Stomach (tissue), 4 donors: ENCODE measurements around the gene M1AP.

Experiments
- CTCF ChIP-seq, 7 experiments: fragments of 450-650 bp in 4 of 7; fragments of 200-600 bp in 3 of 7; sonication (generic) in 3 of 7; IDR thresholded peaks; one replicate each; pipeline ENCODE4 v1.5.1; 2016 to 2019; ENCODE audit warnings: antibody characterized with exemption in 7 of 7, control low read depth in 2 of 7, mild to moderate bottlenecking in 1 of 7
- POLR2A ChIP-seq, 4 donors: fragments of 450-650 bp; IDR thresholded peaks; one replicate each; pipeline ENCODE4 v1.6.1; 2016; ENCODE audit warnings: antibody characterized with exemption in 4 of 4, control low read depth in 2 of 4, mild to moderate bottlenecking in 1 of 4, moderate library complexity in 1 of 4
- POLR2AphosphoS5 ChIP-seq, 3 donors: sonication (generic); formaldehyde crosslinking; IDR thresholded peaks; one replicate each; pipeline ENCODE4 v1.6.1; 2016; ENCODE audit warnings: antibody characterized with exemption in 3 of 3

- no peak for TF ChIP-seq POLR2AphosphoS5 (IDR thresholded peaks at IDR 0.05)
- no peak for TF ChIP-seq CTCF (IDR thresholded peaks at IDR 0.05)
- no peak for TF ChIP-seq POLR2A (IDR thresholded peaks at IDR 0.05)
Observed at GRCh38 chr2:74632209-74632938, 15.8 kb downstream of the M1AP start.
